Type B pancreatic cell (in vitro differentiated cells): ENCODE measurements around the gene PAQR5. TPM values are rescaled to one million over a fixed set of nuclear protein-coding genes. Genes with fewer than 3 reads are reported as not detected.

Experiments
- DNase-seq: peaks from one replicate; pipeline ENCODE4 v3.0.0; 2021; ENCODE audit warnings: mixed read lengths; ENCODE audit not compliant: unreplicated experiment; ENCODE audit errors: extremely low spot score
- H3K27ac Mint-ChIP-seq: 2 replicates; pipeline ENCODE4 v1.8.0; 2021; ENCODE audit warnings: mild to moderate bottlenecking, mixed read lengths
- H3K27me3 Mint-ChIP-seq: 2 replicates; pipeline ENCODE4 v1.8.0; 2021; ENCODE audit warnings: mixed read lengths
- H3K36me3 Mint-ChIP-seq: 2 replicates; pipeline ENCODE4 v1.8.0; 2021; ENCODE audit warnings: mixed read lengths
- H3K4me1 Mint-ChIP-seq: one replicate; pipeline ENCODE4 v1.8.0; 2021; ENCODE audit warnings: mixed read lengths; ENCODE audit not compliant: unreplicated experiment
- H3K4me3 Mint-ChIP-seq: 2 replicates; pipeline ENCODE4 v1.8.0; 2021; ENCODE audit warnings: mild to moderate bottlenecking, mixed read lengths
- H3K9me3 Mint-ChIP-seq: 2 replicates; pipeline ENCODE4 v1.8.0; 2021; ENCODE audit warnings: mixed read lengths
- CTCF ChIP-seq: fragments of 200-600 bp; sonication (generic); conservative IDR thresholded peaks from 2 replicates; pipeline ENCODE4 v1.5.0; 2021; ENCODE audit warnings: antibody characterized with exemption, mild to moderate bottlenecking
- total RNA-seq: library from RNA; stranded (reverse); gene quantifications from 2 replicates; pipeline ENCODE4 v1.2.1, GENCODE V29; 2021; ENCODE audit warnings: low replicate concordance

The PAQR5 gene
- total RNA-seq, 1 donor from 2014 or later: 7.8 TPM

- no peak for DNase-seq
- Mint-ChIP-seq H3K9me3 (no peaks in the 10 kb centered on the region), H3K4me3 (no peak overlapping the region), H3K36me3 (no peaks in the 10 kb centered on the region), H3K27ac (no peak overlapping the region), H3K4me1 (peaks cover 23% of the 10 kb centered on the region), H3K27me3 (no peaks in the 10 kb centered on the region)
- no peak for TF ChIP-seq CTCF
Observed at GRCh38 chr15:69315402-69316110, 16.8 kb downstream of the PAQR5 start.

- Mint-ChIP-seq H3K9me3 (no peaks in the 10 kb centered on the region), H3K27ac (no peak overlapping the region), H3K36me3 (no peaks in the 10 kb centered on the region), H3K27me3 (no peaks in the 10 kb centered on the region), H3K4me1 (peaks cover 25% of the 10 kb centered on the region), H3K4me3 (no peak overlapping the region)
- no peak for DNase-seq
- no peak for TF ChIP-seq CTCF
Observed at GRCh38 chr15:69316291-69316690, 17.6 kb downstream of the PAQR5 start.

- no peaks in the 10 kb centered on the region for H3K9me3 Mint-ChIP-seq
- peak overlapping the region; percentile 31 for H3K27ac Mint-ChIP-seq
- no peak for TF ChIP-seq CTCF
- no peaks in the 10 kb centered on the region for H3K36me3 Mint-ChIP-seq
- no peak for DNase-seq
- H3K4me1 Mint-ChIP-seq: peaks cover 21% of the 10 kb centered on the region
- H3K4me3 Mint-ChIP-seq: peak overlapping the region; percentile 36
- H3K27me3 Mint-ChIP-seq: no peaks in the 10 kb centered on the region
Observed at GRCh38 chr15:69317392-69317841, 18.7 kb downstream of the PAQR5 start.

- peaks cover 21% of the 10 kb centered on the region for H3K4me1 Mint-ChIP-seq
- no peak for TF ChIP-seq CTCF
Observed at GRCh38 chr15:69318033-69318432, 19.3 kb downstream of the PAQR5 start.

GRCh38 chr15:69319384-69320375 is 21.0 kb downstream of the PAQR5 start:
- Mint-ChIP-seq H3K9me3 (no peaks in the 10 kb centered on the region), H3K36me3 (no peaks in the 10 kb centered on the region), H3K4me3 (no peak overlapping the region), H3K27me3 (no peaks in the 10 kb centered on the region), H3K4me1 (peaks cover 29% of the 10 kb centered on the region), H3K27ac (no peak overlapping the region)
- no peak for DNase-seq
- TF ChIP-seq CTCF: no peak

More at GRCh38 chr15:69318033-69318432, 19.3 kb downstream of the PAQR5 start:
- DNase-seq: no peak
- no peak overlapping the region for H3K4me3 Mint-ChIP-seq
- H3K9me3 Mint-ChIP-seq: no peaks in the 10 kb centered on the region
- H3K27me3 Mint-ChIP-seq: no peaks in the 10 kb centered on the region
- H3K36me3 Mint-ChIP-seq: no peaks in the 10 kb centered on the region
- H3K27ac Mint-ChIP-seq: peak overlapping the region; percentile 31
